Psoas muscle (tissue), 8 donors: Measurements from ENCODE around the gene PALLD. TPM values are rescaled to one million over a fixed set of nuclear protein-coding genes. Genes with fewer than 3 reads are reported as not detected.

Source experiments
- ATAC-seq, 4 donors: fragments of 200-7000 bp; cut with Tn5 transposase; one replicate each; pipeline ENCODE4 v1.9.1; 2020; ENCODE audit warnings: moderate library complexity in 3 of 4, mild to moderate bottlenecking in 2 of 4
- DNase-seq, 2 donors: peaks; one replicate each; pipeline ENCODE4 v3.0.0-alpha.2; 2020
- H3K27ac ChIP-seq: fragments of 200-600 bp; one replicate; pipeline ENCODE4 v1.8.0; 2022
- H3K27me3 ChIP-seq, 3 donors: fragments of 200-600 bp in 1 of 3; one replicate each; pipeline versions ENCODE4 v1.6.1 to v1.8.0; 2013 to 2022; ENCODE audit warnings: low read length in 2 of 3, mild to moderate bottlenecking in 2 of 3, moderate library complexity in 1 of 3; ENCODE audit not compliant: insufficient read depth in 3 of 3
- H3K36me3 ChIP-seq, 2 donors: fragments of 200-600 bp in 1 of 2; one replicate each; pipeline versions ENCODE4 v1.6.1 to v1.8.0; 2013 to 2022; ENCODE audit warnings: low read depth in 1 of 2, mild to moderate bottlenecking in 1 of 2, moderate library complexity in 1 of 2; ENCODE audit not compliant: insufficient read depth in 1 of 2
- H3K4me1 ChIP-seq: fragments of 200-600 bp; one replicate; pipeline ENCODE4 v1.8.0; 2022
- H3K4me3 ChIP-seq: fragments of 200-600 bp; one replicate; pipeline ENCODE4 v1.8.0; 2022; ENCODE audit warnings: mild to moderate bottlenecking
- H3K9me3 ChIP-seq: fragments of 200-600 bp; one replicate; pipeline ENCODE4 v1.8.0; 2022
- CTCF ChIP-seq: fragments of 200-600 bp; IDR thresholded peaks from one replicate; pipeline ENCODE4 v1.8.0; 2022; ENCODE audit warnings: antibody characterized with exemption
- WGBS, 3 donors: extraction: QIAGEN DNeasy Blood & Tissue Kit; methylation state at CpG; one replicate each; pipeline versions ENCODE4 v1.1.6 to v1.1.7; 2013; 5-methylcytosine and 5-hydroxymethylcytosine counted together
- intact Hi-C, 2 donors: fragments of 100-400 bp; cut with DNase I; formaldehyde crosslinking; loops; one replicate each; pipeline versions ENCODE4 v1.11.0 to v1.14.2; 2022
- polyA plus RNA-seq, 3 donors: library from polyadenylated mRNA; stranded (reverse); fragments of 200-250 nt; gene quantifications; one replicate each; pipeline ENCODE4 v1.2.3, GENCODE V29; 2013
- total RNA-seq, 4 donors: library from RNA; stranded (reverse); fragmentation: NEBNext Ultra II Directional in 2 of 4; extraction: Animal tissue kit (Norgen Biotek cat#: 25700) in 2 of 4; gene quantifications; one replicate each; pipeline versions ENCODE4 v1.2.1 to v1.2.4, GENCODE V29; 2021 to 2023
- donor health status: healthy with polysubstance abuse.
- donor health status: DM: no; HTN: no; CAD: no; lungs with moderate emphysema.
- donor health status: Bipolar disorder and iron deficiency.
- donor health status: healthy.
- donor health status: DM: yes; HTN: yes; CAD: no.
- donor health status: DM: no; HTN: no; CAD: no.
- donor health status: DM: no; HTN: no; CAD: no.
- donor health status: DM: yes; HTN: yes; CAD: no.

The PALLD gene
- total and polyA plus RNA-seq, 7 donors = 19.2 to 245 (median 168) TPM

DNA sequence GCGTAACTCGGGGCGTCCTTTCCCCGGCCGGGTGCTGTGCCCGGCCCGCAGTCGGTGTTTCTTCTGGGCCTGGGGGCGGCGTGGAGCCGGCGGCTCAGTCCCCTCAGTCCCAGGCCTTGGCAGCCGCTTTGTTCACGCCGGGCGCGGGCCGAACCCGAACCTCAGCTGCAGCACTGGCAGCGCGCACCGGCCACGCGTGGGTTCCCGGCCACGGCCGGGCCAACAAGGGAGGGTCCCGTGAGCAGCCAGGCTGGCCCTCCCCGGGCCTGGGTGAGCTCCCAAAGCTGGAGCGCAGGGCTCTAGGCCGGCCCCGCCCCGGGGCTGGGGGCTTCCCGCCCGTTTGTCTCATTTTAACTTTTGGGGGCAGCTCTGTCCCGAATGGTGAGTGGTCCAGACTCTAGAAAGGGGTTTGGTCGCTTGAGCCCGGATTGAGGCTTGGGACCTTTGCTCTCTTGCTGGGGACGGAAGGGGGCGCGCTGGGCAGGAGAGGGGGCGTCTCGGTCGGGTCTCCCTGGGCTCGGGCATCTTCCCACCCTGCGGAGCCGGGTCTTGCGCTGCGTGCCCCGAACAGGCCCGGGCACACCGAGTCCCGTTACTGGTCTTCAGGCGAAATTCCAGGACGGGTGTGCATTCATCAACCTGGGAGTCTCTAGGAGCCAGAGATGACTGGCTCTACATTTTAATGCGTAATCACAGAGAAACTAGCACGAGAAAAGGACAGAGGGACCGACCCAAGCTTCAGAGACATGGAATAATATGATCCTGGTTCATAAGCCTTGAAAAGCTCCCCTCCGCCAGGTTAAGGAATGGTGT is 336.1 kb downstream of the PALLD start:
- 16 to 37% (median 25%) methylated on average over 58 to 59 of the region's 59 CpGs for WGBS, 3 donors
- ATAC-seq (peak; percentile 21 to 31 (median 21)), DNase-seq (peak; percentile 48 to 67)
- no peak for TF ChIP-seq CTCF
- Histone ChIP-seq H3K4me1 (peaks cover 37% of the 10 kb centered on the region), H3K4me3 (peak overlapping the region; percentile 73), H3K36me3 (peaks cover 0 to 4% of the 10 kb centered on the region in 2 donors), H3K9me3 (no peaks in the 10 kb centered on the region), H3K27ac (peak overlapping the region; percentile 76), H3K27me3 (no peaks in the 10 kb centered on the region)
- intact Hi-C loops = loop anchor here in 1 of 2 donors (2.0 kb wide), 1 partner anchor 16 kb away; no protein-coding TSS in a partner anchor

DNA sequence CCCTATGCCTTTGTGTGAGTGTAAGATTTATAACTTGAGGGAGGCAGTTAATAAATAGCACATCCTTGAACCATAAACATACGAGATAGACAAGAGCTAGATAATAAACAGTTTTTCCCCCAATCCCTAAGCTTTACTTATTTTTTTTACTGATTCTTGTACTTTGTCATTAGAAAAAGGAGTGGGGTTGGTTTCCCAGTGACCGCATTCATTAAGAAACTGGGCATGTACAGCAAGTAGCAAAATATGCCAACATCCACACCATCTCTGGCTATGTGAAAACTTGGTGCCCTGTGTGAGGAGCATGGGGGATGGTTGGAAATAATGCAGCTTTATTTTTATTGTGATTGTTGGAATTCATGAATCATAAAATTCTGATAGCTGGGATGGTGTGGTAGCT is 337.0 kb downstream of the PALLD start:
- peaks cover 43% of the 10 kb centered on the region for H3K4me1 ChIP-seq
- no peak for TF ChIP-seq CTCF
- H3K4me3 ChIP-seq = peak overlapping the region; percentile 73
- DNase-seq = no peak
- peak overlapping the region; percentile 76 for H3K27ac ChIP-seq
- no peaks in the 10 kb centered on the region for H3K27me3 ChIP-seq
- H3K9me3 ChIP-seq = no peaks in the 10 kb centered on the region
- intact Hi-C loops = loop anchor here in 1 of 2 donors (2.0 kb wide), 1 partner anchor 17 kb away; no protein-coding TSS in a partner anchor
- peaks cover 0 to 4% of the 10 kb centered on the region in 2 donors for H3K36me3 ChIP-seq
- ATAC-seq = no peak
- WGBS, 3 donors = 82 to 87% (median 86%) methylated on average over 2 of the region's 2 CpGs

DNA sequence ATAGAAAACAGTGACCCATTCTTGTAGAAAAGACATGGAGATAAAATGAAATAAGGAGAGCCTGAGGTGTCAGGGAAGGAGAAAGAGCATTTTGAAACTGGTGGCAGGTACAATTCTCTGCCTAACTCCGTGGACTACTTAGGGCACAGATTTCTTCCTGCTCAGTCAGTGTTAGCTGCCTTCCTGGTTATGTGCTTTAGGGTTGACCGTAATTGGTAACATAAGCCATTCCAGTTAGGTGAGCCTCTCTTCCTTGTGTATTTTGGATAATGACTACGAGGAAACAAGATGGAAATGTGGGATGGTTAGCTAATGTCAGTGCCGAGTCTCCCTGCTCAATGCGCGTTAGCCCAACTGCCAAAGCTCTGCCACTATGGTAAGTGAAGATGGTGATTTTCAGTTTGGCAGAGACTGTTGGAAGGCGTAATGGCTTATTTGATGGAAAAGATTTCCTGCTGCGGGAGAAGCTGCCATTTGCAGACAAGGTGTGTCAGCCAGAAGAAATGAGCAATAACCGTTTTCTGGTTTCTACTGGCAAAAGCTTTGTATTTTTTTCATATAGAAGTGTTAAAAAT is 339.1 kb downstream of the PALLD start:
- WGBS, 3 donors = 83 to 97% (median 89%) methylated on average over 9 of the region's 9 CpGs
- H3K4me1 ChIP-seq = peaks cover 57% of the 10 kb centered on the region
- no peaks in the 10 kb centered on the region for H3K27me3 ChIP-seq
- DNase-seq (no peak), ATAC-seq (no peak)
- H3K9me3 ChIP-seq = no peaks in the 10 kb centered on the region
- peak overlapping the region; percentile 34 for H3K27ac ChIP-seq
- H3K4me3 ChIP-seq = no peak overlapping the region
- TF ChIP-seq CTCF = no peak
- intact Hi-C loops = no loop called here
- peaks cover 0 to 4% of the 10 kb centered on the region in 2 donors for H3K36me3 ChIP-seq

DNA sequence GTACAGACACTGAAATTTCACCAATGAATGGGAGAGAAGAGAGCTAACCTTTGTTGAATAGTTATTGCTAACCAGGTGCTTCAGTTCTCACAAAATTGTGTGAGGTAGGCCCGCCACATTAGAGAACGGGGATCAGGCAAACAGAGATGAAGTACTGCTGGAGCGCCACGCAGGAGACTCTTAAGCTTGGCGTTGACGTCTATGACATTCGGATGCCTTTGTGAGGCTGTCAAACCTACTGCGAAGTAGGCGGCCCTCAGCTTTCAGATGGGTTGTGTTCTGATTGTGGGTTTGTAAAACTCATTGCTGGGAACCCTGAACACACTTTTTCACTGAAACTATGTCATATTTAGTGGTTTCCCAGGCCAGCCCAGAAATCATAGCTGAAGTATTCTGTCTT is 339.6 kb downstream of the PALLD start:
- Histone ChIP-seq H3K9me3 (no peaks in the 10 kb centered on the region), H3K4me1 (peaks cover 57% of the 10 kb centered on the region), H3K27ac (peak overlapping the region; percentile 34), H3K27me3 (no peaks in the 10 kb centered on the region), H3K36me3 (peaks cover 0 to 4% of the 10 kb centered on the region in 2 donors), H3K4me3 (no peak overlapping the region)
- ATAC-seq = no peak
- peak in 1 of 2 donors; percentile 35 for DNase-seq
- intact Hi-C loops = no loop called here
- TF ChIP-seq CTCF = no peak
- WGBS, 3 donors = 75 to 93% (median 86%) methylated on average over 9 of the region's 9 CpGs
